Posterior vena cava (tissue), 2 donors: ENCODE data around the gene TNFSF13. TPM values are rescaled to one million over a fixed set of nuclear protein-coding genes. Genes with fewer than 3 reads are reported as not detected.

Experiments
- DNase-seq: peaks from one replicate; pipeline ENCODE4 v3.0.0-alpha.2; 2020; ENCODE audit warnings: low spot score
- intact Hi-C, 2 donors: fragments of 100-400 bp; cut with DNase I; formaldehyde crosslinking; loops; one replicate each; pipeline versions ENCODE4 v1.14.1 to v1.14.2; 2022 to 2023
- long read RNA-seq, 2 donors: library from polyadenylated mRNA; unstranded; transcript quantifications; one replicate each; pipeline ENCODE4 v2.0.0, GENCODE V29; 2020 to 2021
- total RNA-seq, 2 donors: library from RNA; stranded (reverse); fragmentation: NEBNext Ultra II Directional; extraction: Animal tissue kit (Norgen Biotek cat#: 25700); gene quantifications; one replicate each; pipeline ENCODE4 v1.2.1, GENCODE V29; 2021
- donor health status: DM: yes; HTN: yes; CAD: no.
- donor health status: DM: yes; HTN: yes; CAD: no.

TNFSF13 gene, protein sequence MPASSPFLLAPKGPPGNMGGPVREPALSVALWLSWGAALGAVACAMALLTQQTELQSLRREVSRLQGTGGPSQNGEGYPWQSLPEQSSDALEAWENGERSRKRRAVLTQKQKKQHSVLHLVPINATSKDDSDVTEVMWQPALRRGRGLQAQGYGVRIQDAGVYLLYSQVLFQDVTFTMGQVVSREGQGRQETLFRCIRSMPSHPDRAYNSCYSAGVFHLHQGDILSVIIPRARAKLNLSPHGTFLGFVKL
- total RNA-seq = 10 to 100 TPM; 15.5 to 33.3 TPM
- long read RNA-seq, donor 1, transcript TNFSF13-201 (6 exons, 1,971 nt) = major isoform, 6 of 9 reads
- long read RNA-seq, donor 1, partial matches to known transcripts = 0 of 9 reads
- long read RNA-seq, donor 1, other reads (novel, unspliced or antisense) = 2 of 9 reads
- long read RNA-seq, donor 2, transcript TNFSF13-201 (6 exons, 1,971 nt) = major isoform, 11 of 16 reads
- long read RNA-seq, donor 2, partial matches to known transcripts = 0 of 16 reads
- long read RNA-seq, donor 2, other reads (novel, unspliced or antisense) = 2 of 16 reads

DNA sequence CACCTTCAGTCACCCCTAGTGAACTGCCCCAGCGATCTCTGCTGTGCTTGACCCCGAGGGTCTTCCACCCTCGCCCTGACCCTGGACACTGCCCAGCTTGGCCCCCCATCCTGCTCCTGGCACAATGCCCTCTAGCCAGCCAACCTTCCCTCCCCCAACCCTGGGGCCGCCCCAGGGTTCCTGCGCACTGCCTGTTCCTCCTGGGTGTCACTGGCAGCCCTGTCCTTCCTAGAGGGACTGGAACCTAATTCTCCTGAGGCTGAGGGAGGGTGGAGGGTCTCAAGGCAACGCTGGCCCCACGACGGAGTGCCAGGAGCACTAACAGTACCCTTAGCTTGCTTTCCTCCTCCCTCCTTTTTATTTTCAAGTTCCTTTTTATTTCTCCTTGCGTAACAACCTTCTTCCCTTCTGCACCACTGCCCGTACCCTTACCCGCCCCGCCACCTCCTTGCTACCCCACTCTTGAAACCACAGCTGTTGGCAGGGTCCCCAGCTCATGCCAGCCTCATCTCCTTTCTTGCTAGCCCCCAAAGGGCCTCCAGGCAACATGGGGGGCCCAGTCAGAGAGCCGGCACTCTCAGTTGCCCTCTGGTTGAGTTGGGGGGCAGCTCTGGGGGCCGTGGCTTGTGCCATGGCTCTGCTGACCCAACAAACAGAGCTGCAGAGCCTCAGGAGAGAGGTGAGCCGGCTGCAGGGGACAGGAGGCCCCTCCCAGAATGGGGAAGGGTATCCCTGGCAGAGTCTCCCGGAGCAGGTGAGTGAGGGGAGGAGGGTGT is at the start of gene TNFSF13:
TSS of gene TNFSF13 (plus strand) at position 207 of the 776 bp plus-strand sequence. CDS start at position 497, 290 bp downstream.
- DNase-seq = peak; percentile 86

DNA sequence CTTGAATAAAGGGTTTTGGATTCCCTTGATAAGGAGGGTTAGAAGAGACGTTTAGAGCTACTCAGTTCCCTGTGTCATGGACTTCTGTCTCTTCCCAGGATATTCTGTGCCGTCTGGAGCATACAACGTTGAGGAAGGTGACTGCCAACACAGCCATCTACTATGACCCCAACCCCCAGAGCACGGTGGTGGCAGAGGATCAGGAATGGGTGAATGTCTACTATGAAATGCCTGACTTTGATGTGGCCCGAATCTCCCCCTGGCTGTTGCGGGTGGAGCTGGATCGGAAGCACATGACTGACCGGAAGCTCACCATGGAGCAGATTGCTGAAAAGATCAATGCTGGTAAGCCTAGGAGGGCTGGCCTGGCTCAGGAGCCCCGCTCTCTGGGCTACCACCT is 49.7 kb upstream of the TNFSF13 start:
- intact Hi-C loops = loop anchor here in 1 of 2 donors (1.0 kb wide), 1 partner anchor 187 kb away; no protein-coding TSS in a partner anchor
- no peak for DNase-seq

More for the DNA sequence above, at the start of gene TNFSF13:
- intact Hi-C loops = no loop called here

DNA sequence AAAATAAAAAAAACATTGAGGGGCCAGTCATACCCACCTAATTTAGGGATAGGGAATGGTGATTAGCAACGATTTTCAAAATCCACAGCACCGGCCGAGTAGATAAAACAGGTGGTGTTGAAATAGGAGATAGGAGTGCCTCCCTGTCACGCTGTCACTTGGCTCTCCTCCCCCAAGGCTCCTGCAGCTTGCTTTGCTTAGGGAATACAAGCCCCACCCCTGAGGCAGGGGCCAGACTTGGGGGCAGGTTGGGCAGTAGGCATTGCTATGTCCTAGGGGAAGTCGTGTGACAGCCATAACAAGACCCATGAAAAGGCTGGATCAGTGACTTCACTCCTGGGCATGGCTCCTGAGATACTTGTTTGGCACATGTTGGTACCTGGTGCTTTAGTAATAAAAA is 48.6 kb upstream of the TNFSF13 start:
- DNase-seq = no peak
- intact Hi-C loops = loop anchor here in 1 of 2 donors (5.0 to 10.0 kb wide), 2 partner anchors 65 to 153 kb away; partner anchors contain the start of genes CHRNB1 and TMEM95

DNA sequence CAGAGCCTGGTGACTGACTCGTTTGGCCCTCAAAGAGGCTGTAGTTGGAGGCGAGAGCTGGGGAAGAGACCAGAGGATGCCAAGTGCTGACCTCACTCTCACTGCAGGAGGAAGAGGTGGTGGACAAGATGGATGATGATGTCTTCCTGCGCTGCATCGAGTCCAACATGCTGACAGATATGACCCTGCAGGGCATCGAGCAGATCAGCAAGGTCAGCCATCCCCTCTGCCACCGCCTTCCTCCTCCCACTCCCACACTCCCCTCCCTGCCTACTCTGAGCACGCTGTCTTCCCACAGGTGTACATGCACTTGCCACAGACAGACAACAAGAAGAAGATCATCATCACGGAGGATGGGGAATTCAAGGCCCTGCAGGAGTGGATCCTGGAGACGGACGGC is 47.4 kb upstream of the TNFSF13 start:
- intact Hi-C loops = loop anchor here in 1 of 2 donors (5.0 to 10.0 kb wide), 2 partner anchors 66 to 154 kb away; partner anchors contain the start of genes CHRNB1 and TMEM95
- no peak for DNase-seq

DNA sequence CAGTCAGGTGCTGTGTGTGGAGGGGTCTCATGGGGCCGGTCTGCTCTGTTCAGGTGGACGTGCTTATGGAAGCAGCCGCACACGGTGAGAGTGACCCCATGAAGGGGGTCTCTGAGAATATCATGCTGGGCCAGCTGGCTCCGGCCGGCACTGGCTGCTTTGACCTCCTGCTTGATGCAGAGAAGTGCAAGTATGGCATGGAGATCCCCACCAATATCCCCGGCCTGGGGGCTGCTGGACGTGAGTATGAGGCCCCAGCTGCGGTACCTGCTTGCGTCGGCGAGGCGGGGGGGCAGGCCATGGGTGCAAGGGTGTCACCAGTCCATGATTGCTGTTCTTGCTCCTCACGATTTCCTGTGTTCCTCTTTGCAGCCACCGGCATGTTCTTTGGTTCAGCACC is 46.4 kb upstream of the TNFSF13 start:
- intact Hi-C loops = loop anchor here in 1 of 2 donors (5.0 to 10.0 kb wide), 2 partner anchors 67 to 155 kb away; partner anchors contain the start of genes CHRNB1 and TMEM95
- DNase-seq = no peak

DNA sequence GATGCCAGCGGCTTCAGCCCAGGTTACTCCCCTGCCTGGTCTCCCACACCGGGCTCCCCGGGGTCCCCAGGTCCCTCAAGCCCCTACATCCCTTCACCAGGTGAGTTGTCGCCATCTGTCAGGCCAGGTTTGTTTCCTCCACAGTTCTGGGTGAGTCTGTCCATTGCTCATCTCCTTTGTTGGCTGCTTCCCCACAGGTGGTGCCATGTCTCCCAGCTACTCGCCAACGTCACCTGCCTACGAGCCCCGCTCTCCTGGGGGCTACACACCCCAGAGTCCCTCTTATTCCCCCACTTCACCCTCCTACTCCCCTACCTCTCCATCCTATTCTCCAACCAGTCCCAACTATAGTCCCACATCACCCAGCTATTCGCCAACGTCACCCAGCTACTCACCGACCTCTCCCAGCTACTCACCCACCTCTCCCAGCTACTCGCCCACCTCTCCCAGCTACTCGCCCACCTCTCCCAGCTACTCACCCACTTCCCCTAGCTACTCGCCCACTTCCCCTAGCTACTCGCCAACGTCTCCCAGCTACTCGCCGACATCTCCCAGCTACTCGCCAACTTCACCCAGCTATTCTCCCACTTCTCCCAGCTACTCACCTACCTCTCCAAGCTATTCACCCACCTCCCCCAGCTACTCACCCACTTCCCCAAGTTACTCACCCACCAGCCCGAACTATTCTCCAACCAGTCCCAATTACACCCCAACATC is 45.6 kb upstream of the TNFSF13 start:
- no peak for DNase-seq
- intact Hi-C loops = loop anchor here in 1 of 2 donors (5.0 to 10.0 kb wide), 2 partner anchors 68 to 156 kb away; partner anchors contain the start of genes CHRNB1 and TMEM95

DNA sequence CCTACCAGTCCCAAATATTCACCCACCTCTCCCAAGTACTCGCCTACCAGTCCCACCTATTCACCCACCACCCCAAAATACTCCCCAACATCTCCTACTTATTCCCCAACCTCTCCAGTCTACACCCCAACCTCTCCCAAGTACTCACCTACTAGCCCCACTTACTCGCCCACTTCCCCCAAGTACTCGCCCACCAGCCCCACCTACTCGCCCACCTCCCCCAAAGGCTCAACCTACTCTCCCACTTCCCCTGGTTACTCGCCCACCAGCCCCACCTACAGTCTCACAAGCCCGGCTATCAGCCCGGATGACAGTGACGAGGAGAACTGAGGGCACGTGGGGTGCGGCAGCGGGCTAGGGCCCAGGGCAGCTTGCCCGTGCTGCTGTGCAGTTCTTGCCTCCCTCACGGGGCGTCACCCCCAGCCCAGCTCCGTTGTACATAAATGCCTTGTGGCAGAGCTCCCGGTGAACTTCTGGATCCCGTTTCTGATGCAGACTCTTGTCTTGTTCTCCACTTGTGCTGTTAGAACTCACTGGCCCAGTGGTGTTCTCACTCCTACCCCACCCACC is 44.6 kb upstream of the TNFSF13 start:
- intact Hi-C loops = loop anchor here in 1 of 2 donors (2.0 to 10.0 kb wide), 3 partner anchors 47 to 157 kb away; partner anchors contain the start of genes CHRNB1, SENP3 and TMEM95

DNA sequence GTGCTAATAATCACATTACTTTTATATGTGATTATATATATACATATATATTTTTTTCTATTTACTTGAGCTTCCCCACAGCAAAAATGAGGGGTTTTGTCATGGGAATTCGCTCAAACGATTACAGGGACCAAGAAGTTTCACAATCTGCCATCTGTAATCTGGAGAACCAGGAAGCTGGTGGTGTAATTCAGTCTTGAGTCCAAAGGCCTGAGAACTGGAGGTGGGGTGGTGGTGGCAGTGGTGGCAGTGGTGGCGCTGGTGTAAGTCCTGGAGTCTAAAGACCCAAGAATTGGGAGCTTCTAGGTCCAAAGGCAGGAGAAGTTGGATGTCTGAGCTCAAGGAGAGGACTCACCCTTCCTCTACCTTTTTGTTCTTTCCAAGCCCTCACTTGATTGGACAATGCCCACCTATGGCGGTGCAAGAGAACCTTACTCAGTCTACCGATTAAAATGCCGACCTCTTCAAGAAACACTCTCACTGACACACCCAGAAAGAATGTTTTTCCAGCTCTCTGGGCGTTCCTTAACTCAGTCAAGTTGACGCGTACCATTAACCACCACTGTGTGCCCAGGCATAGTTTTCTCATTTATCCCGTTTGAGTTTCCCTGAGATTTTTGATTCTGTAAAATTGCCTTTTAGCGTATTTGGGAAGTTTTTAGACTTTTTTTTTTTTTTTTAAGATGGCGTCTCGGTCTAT is 42.5 kb upstream of the TNFSF13 start:
- DNase-seq = no peak
- intact Hi-C loops = loop anchor here in 1 of 2 donors (2.0 to 10.0 kb wide), 2 partner anchors 45 to 71 kb away; partner anchors contain the start of genes CHRNB1 and SENP3

More for the DNA sequence above, 44.6 kb upstream of the TNFSF13 start:
- no peak for DNase-seq

DNA sequence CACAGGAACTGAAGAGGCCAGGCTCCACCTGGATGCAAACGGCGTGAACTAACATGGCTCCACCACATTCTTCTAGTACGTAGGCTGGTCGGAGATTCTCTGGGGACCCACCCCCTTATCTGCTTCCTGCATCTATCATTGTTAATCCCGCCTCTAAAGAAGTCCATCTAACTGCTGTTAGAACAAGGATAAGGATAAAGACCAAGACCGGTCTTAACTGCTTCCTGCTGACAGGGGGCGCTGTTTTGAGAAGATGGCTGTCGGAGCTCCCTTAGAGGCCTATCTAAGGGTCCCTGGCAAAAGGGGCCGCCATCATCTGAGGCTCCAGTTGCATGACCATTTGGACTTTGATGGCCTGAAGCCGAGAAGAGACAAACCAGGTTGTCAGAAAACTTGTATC is 35.5 kb upstream of the TNFSF13 start:
- intact Hi-C loops = no loop called here

DNA sequence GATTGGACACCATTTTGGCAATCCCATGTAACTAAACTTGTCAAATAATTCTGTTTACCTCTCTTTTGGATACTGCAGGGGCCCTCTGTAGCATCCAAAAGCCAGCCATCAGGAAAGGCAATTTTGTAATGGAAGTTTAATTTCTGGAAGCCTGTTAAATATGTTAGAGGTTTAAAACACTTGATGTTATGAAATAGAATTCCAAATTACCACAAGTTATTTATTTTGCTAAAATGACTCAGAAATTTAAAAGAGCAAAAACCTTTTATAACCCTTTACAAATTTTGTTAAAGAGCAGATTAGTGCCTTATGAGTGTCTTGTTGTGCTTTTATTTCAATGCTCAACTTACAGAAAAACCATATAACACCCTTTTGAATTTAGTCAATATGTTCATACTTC is 29.7 kb upstream of the TNFSF13 start:
- no peak for DNase-seq
- intact Hi-C loops = no loop called here

More for the DNA sequence above, 35.5 kb upstream of the TNFSF13 start:
- no peak for DNase-seq

DNA sequence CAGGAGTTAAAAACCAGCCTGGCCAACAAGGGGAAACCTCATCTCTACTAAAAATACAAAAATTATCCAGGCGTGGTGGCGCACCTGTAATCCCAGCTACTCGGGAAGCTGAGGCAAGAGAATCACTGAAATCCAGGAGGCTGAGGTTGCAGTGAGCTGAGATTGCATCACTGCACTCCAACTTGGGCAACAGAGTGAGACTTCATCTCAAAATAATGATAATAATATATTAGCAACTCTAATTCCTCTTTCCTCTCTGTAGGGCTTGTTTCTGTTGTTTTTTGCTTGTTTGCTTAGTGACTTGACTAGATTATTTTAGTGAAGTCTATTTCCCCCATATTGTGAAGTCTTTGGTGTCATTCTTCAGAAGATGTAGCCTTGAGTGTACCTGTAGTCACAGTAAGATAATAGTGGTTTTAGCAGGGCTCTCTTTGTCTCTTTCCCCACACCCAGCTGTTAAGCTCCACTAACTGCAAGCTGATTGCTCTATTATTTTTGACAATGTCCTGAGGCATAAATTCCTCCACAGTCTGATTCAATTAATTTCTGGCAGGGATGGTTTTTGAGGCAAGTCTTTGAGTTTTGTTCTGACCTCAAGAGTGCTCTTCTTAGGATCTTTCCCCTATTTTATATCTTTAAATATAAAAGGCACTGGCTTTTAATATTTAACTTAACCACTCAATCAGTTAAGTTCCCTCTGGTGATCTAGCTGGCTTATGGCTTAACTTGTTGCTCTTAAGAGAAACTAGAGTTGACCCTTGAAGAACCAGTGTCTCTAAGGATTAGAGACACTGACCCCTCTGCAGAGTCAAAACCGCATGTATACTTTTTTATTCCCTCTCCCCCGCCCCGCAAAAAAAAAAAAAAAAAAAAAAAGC is 28.3 kb upstream of the TNFSF13 start:
- intact Hi-C loops = no loop called here

DNA sequence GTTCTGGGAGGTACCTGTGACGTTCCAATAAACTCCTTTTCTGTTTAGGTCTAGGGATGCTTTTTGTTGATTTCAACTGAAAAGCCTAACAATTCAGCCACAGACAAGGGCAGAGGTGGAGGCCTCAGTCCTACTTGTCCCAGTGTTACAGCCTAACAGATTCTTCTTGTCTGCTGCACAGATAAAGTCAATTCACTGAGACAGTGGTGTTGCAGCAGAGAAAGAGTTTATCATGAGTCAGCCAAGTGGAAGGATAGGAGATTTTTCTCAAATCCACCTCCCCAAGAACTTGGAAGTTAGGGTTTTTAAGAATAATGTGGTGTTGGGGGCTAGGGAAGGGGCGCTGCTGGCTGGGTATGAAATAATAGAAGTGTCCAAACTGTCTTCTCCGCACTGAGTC is 20.5 kb upstream of the TNFSF13 start:
- no peak for DNase-seq
- intact Hi-C loops = no loop called here

More for the DNA sequence above, 28.3 kb upstream of the TNFSF13 start:
- no peak for DNase-seq

DNA sequence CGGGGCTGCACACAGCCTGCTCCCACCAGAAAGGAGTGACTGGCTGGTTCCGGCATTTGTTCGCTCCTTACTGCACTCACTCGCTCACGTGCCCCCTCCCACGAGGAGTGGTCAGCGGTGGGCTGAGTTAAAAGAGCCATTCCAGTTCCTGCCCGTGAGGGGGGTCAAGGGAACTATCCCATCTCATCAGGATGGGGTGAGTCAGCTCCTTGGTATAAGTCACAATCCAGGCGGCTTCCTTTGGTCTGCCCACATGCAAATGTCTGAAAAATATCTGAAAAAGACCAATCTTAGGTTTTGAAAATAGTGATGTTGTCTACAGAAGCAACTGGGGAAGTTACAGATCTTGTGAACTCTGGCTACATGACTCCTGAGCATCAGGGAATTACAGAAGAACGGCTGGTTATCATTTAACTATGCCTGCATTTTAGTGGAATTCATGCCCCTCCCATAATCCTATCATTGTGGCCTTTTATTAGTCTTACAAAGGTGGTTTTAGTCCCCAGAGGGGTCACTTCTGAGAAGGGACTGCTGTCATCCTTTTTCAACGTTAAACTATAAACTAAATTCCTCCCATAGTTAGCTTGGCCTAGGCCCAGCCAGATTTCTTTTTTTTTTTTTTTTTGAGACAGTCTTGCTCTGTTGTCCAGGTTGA is 19.5 kb upstream of the TNFSF13 start:
- no peak for DNase-seq
- intact Hi-C loops = no loop called here

DNA sequence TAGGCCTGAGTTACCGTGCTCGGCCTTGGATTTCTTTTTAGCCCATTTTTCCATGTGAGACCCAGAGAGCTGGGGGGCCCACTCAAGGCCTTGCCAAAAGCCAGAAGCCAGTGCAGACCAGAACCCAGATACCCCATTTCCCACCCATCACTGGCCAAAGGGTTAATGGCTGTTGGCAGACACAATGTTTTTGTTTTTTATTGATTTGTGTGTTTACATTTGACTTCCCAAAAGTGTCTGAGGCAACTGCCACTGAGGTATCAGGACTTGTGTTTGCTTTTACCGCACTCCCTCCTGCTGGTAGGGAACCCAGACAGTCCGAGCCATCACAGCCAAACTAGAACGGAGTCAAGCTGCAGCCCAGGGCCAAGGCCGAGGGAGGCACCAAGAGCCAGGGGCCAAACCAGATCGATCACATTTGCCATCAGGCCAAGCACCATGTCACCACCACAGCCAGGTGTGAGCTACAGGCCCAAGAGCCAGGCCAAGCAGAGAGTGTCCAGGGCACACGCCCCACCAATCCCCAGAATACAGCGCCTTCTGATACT is 17.4 kb upstream of the TNFSF13 start:
- no peak for DNase-seq
- intact Hi-C loops = loop anchor here in 1 of 2 donors (5.0 kb wide), 1 partner anchor 39 kb away; no protein-coding TSS in a partner anchor

DNA sequence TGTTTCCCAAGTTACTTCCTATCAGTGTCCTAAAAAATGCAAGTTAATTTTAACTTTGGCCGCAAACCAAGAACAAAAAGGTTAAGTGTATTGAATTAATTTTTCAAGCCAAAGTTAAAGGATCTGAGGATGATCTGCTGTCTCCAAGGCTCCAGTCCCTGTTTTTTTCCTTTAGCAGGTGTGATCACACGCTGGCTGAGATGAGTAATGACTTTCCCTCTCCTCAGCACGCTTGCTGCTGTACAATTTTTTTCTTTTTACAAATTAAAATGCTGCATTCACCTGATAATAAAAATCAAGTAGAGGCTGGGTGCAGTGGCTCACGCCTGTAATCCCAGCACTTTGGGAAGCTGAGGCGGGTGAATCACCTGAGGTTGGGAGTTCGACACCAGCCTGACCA is 13.6 kb upstream of the TNFSF13 start:
- no peak for DNase-seq
- intact Hi-C loops = loop anchor here in 1 of 2 donors (5.0 kb wide), 1 partner anchor 43 kb away; no protein-coding TSS in a partner anchor
